GM11168 (cell line): ENCODE results near the gene CDK6.
"Not testable (repeated sequence)": the region's sequence is repeated elsewhere in the genome, so short reads cannot be mapped to it uniquely, and the experiment has no call there.

Experiments used
- in situ Hi-C: fragments of 300-500 bp; cut with MboI; formaldehyde crosslinking; loops from one replicate; pipeline ENCODE4 v1.12.0; 2022; ENCODE audit warnings: low sequenced_read_pairs; ENCODE audit not compliant: unreplicated experiment

Gene CDK6

GRCh38 chr7:92768501-92769393 lies 67.6 kb downstream of the CDK6 start:
- in situ Hi-C loops: no loop called here

- in situ Hi-C loops: no loop called here
These were observed 68.9 kb downstream of the CDK6 start for GRCh38 chr7:92767437-92767836.

- in situ Hi-C loops: no loop called here
These were observed 69.8 kb downstream of the CDK6 start for GRCh38 chr7:92766461-92767003.

- in situ Hi-C loops: no loop called here
These were observed 70.6 kb downstream of the CDK6 start for GRCh38 chr7:92765725-92766124.

- in situ Hi-C loops: no loop called here
These were observed 72.5 kb downstream of the CDK6 start for GRCh38 chr7:92763636-92764423.

GRCh38 chr7:92762851-92763250 lies 73.5 kb downstream of the CDK6 start:
- in situ Hi-C loops: no loop called here

GRCh38 chr7:92761391-92762097 lies 74.8 kb downstream of the CDK6 start:
- in situ Hi-C loops: no loop called here

GRCh38 chr7:92758796-92759431 lies 77.5 kb downstream of the CDK6 start:
- in situ Hi-C loops: no loop called here

GRCh38 chr7:92757311-92757910 lies 79.0 kb downstream of the CDK6 start:
- in situ Hi-C loops: not testable (repeated sequence)

GRCh38 chr7:92755680-92756079 lies 80.7 kb downstream of the CDK6 start:
- in situ Hi-C loops: no loop called here

- in situ Hi-C loops: no loop called here
These were observed 81.3 kb downstream of the CDK6 start for GRCh38 chr7:92754919-92755581.

GRCh38 chr7:92753614-92754013 lies 82.8 kb downstream of the CDK6 start:
- in situ Hi-C loops: no loop called here

- in situ Hi-C loops: no loop called here
These were observed 84.2 kb downstream of the CDK6 start for GRCh38 chr7:92751902-92752901.

- in situ Hi-C loops: no loop called here
These were observed 85.4 kb downstream of the CDK6 start for GRCh38 chr7:92750946-92751345.

GRCh38 chr7:92750447-92750839 lies 85.9 kb downstream of the CDK6 start:
- in situ Hi-C loops: no loop called here

- in situ Hi-C loops: no loop called here
These were observed 86.4 kb downstream of the CDK6 start for GRCh38 chr7:92749832-92750446.

GRCh38 chr7:92749327-92749755 lies 87.0 kb downstream of the CDK6 start:
- in situ Hi-C loops: no loop called here
